ENCODE measurements around the gene ADK.

ADK gene

DNA sequence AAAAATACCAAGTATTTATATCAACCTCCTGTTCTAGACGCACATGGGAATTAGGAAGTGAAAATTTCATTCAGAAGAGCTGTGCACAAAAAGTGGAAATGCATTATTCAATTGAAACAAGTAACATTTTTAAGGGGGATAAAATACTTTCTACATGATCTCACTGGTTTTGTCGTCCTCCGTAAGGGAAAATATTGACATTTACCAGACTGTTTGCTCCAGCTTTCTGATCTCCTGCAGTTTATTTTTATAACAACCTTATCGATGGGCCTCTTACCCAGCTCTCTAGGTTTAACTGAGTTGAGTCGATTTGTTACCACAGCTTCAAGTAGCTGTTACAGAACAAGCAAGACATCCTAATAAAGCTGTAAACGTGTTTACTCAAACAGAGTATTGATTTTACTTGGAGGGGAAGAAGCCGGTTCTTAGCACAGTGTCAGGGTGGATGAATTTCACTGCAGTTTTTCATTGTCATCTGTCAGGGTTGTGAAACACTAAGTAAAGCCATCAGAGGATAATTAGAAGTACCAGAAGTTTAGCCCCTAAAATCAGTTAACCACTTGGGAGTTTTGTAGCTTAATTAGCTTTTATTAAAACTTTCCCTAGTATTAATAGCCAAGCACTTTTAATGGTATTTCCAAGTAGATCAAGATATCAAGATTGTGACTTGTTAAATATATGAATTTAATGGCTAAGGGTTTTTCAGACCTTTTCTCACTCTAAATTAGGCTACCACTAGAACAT lies 532.8 kb downstream of the ADK start:
- DNase-seq: no peak

GRCh38 chr10:74684462-74684861 lies 533.4 kb downstream of the ADK start:
- no peak for DNase-seq

GRCh38 chr10:74685564-74685963 lies 534.5 kb downstream of the ADK start:
- no peak for DNase-seq

GRCh38 chr10:74690393-74690792 lies 539.4 kb downstream of the ADK start:
- no peak for DNase-seq

DNA sequence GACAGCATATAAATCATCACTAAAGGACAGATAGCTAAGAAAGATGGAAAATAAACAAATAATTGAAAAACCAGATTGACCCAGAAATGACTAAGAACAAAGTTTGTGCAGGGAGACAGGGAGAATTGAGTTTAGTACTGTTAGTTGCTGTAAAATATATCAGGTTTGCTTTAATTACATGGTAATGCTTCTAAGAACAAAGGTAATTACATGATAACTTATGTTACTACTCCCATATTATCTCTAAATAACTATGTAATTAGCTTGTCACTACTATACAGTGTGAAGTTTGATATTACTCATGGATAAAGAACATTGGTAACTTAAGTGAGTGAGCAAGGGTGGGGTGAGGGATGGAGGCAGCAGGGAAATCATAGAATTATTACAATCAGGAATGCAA lies 540.1 kb downstream of the ADK start:
- no peak for DNase-seq

- no peak for DNase-seq
Observed at GRCh38 chr10:74704629-74705357, 553.8 kb downstream of the ADK start.

DNA sequence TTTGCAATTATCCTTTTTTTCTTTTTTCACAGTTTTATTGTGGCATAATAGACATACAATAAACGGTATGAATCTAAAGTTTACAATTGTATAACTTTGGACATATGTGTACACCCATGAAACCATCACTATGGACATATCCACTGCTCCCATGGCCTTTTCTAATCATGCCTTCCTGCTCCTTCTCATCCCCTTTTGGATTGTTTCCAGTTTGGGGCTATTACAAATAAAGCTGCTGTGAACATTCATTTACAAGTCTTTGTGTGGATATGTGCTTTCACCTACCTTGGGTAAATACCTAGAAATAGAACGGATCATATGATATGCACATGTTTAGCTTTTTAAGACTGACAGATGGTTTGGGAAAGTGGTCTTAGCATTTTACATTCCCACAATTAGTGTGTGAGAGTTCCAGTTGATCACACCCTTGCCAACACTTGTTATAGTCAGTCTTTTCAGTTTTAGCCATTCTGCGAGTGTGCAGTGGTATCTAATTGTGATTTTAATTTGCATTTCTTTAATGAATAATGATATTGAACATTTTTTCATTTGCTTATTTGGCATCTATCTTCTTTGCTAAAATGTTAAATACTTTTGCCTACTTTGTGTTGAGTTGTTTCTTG lies 554.4 kb downstream of the ADK start:
- no peak for DNase-seq

DNA sequence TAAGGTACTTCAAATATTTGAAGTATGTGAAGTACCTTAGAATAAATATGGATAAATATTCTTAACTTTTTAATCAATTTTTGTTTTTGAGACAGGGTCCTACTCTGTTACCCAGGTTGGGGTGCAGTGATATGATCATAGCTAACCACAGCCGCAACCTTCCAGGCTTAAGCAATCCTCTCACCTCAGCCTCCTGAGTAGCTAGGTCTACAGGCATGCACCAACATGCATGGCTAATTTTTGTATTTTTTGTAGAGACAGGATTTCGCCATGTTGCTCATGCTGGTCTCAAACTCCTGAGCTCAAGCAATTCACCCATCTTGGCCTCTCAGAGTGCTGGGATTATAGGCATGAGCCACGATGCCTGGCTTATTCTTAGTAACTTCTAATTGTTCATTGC lies 555.9 kb downstream of the ADK start:
- no peak for DNase-seq

DNA sequence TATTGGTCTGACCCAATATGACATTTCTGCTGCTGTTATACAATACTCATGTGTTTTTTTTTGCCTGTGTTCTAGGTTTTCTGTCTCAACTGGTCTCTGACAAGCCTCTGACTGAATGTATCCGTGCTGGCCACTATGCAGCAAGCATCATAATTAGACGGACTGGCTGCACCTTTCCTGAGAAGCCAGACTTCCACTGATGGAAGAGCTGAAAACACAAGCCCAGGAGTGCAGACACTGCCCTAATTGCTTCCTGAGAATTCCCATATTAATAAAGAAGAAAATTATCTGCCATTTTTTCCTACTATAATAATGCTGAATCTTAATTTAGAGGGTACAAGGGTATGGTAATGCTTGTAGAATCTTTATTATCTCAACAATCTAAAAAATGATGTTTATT lies 557.2 kb downstream of the ADK start:
- no peak for DNase-seq

GRCh38 chr10:74718208-74718607 lies 567.2 kb downstream of the ADK start:
- no peak for DNase-seq

DNA sequence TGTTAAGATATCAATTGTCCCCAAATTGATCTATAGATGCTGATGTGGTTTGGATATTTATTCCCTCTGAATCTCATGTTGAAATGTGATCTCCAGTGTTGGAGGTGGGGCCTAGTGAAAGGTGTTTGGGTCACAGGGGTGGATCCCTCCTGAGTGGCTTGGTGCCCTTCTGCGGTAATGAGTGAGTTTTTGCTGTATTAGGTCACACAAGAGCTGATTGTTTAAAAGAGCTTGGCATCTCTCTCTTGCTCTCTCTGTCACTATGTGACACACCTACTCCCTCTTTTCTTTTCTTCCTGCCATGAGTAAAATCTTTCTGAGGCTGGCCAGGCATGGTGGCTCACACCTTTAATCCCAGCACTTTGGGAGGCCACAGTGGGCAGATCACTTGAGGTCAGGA lies 577.2 kb downstream of the ADK start:
- DNase-seq: no peak

DNA sequence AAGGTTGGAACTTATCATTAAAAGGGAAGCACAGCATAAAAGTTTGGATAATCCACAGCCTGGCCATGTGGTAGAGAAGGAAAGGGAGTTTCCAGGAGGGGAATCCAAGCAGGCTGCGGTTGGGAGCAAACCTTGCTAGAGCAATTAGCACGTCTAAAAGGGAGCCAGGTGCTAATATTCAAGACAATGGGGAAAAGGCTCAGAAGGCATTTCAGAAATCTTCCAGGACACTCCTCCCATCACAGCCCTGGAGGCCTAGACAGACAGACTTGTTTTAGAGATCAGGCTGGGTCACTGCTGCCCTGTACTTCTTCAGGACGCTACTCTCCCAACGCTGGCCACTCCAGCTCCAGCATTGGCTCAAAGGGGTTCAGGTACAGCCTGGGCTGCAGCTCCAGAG lies 579.2 kb downstream of the ADK start:
- no peak for DNase-seq

- DNase-seq: no peak
Observed at GRCh38 chr10:74733612-74734011, 582.6 kb downstream of the ADK start.

- DNase-seq: no peak
Observed at GRCh38 chr10:74736029-74736428, 585.0 kb downstream of the ADK start.

DNA sequence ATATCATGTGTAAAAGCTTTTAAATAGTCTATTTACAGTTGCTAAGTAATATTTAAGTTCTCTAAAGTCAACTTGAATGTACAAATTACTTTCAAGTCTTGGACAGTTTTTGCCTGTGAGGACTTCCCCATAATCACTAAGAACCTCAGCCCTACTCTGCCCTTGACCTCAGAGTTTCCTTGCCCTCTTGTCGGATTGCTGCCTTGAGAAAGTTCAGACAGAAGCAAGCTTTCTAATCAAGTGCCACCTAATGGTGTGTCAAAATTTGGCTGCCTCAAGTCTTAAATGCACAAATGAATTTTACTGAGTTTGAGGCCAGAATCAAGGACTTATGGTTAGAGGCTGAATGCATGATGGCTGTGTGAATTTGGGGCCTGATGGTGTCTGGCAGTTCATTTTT lies 587.0 kb downstream of the ADK start:
- no peak for DNase-seq

GRCh38 chr10:74738542-74738941 lies 587.5 kb downstream of the ADK start:
- no peak for DNase-seq

DNA sequence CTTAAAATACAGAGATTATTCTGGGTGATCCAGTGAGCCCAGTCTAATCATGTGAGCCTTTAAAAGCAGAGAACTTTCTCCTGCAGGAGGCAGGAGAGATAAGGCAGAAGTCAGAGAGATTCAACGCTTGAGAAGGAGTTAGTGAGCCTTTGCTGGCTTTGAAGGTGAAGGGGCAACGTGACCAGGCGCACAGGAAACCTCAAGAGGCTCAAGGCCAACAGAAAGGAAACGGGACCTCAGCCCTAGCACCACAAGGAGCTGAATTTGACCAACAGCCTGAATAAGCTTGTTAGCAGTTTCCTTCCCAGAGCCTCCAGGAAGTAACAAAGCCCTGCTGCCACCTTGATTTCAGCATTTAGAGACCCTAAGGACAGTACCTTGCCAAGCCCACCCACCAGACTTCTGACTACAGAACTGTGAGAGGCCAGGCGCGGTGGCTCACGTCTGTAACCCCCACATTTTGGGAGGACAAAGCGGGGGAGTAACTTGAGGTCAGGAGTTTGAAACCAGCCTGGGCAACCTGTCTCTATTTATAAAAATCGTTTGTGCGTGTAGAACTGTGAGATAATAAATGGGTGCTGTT lies 588.1 kb downstream of the ADK start:
- DNase-seq: no peak

- no peak for DNase-seq
Observed at GRCh38 chr10:74743401-74743800, 592.4 kb downstream of the ADK start.

DNA sequence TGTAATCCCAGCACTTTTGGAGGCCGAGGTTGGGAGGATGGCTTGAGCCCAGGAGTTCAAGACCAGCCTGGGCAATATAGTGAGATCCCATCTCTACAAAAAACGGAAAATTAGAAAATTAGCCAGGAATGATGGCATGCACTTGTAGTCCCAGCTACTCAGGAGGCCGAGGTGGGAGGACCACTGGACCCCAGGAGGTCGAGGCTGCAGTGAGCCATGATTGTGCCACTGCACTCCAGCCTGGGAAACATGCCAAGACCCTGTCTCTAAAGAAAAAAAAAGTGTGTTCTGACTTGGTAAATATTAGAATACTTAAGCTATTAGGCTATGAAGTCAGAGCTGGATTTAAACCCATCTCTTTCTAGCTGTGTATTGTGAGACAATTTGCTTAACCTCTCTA lies 594.4 kb downstream of the ADK start:
- no peak for DNase-seq

DNA sequence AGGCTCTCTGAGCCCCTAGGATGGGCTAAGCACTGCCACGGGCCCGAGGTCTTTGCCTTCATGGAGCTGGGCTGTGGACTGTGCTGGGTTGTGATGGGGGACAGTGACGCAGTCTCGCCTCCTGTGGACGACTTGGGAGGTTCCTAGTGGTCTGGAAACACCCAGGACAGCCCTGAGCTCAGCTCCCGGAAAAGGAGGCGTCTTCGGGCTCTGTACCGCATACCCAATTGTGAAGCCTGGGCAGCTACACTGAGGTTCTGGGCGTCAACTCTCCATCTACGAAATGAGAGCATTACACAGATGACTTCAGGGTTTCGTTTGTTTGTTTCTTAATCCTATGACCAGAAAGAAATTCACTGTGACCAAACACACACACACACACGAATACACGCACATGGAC lies 595.8 kb downstream of the ADK start:
- no peak for DNase-seq

DNA sequence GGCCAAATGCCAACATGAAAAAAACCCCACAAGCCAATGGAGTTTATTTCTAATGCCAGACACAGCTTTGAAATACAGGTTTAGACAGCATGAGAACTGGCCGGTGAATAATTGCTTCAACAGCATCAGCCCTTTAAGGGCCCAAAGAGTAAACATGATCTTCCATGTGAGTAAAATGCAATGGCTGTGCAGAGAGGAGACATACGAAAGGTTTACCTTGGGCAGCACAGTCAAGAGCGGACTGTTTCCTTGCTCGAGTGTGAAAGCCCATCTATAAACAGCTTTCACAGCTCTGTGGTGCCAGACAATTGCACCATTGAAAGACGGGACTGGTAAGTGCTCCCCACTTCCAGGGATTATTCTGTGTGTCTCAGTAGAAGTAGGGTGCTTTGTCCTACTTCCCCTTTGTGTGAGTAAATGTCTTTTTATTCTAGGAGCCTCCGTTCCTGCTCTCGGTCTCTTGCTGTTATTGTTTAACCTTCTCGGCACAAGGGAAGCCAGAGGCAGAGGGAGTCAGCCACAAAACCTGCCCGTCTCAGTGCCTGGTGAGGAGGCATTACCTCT lies 597.5 kb downstream of the ADK start:
- no peak for DNase-seq

- DNase-seq: no peak
Observed at GRCh38 chr10:74750848-74751274, 599.8 kb downstream of the ADK start.

GRCh38 chr10:74752371-74753040 lies 601.5 kb downstream of the ADK start:
- no peak for DNase-seq
